GM21528 (cell line): Measurements from ENCODE around the gene MICU1.
A peak's percentile ranks its signal among the peaks of the same experiment; 100 is the strongest.

Source experiments
- ATAC-seq: cut with Tn5 transposase; IDR thresholded peaks from one replicate; pipeline ENCODE4 v1.9.1; 2021; ENCODE audit warnings: mild to moderate bottlenecking, moderate library complexity; ENCODE audit not compliant: unreplicated experiment, low FRiP score

The MICU1 gene

GRCh38 chr10:72320676-72321247 is 305.1 kb downstream of the MICU1 start:
- ATAC-seq: peak; percentile 60

GRCh38 chr10:72319416-72320254 is 306.2 kb downstream of the MICU1 start:
- ATAC-seq: peak; percentile 47

GRCh38 chr10:72318418-72319262 is 307.2 kb downstream of the MICU1 start:
- no peak for ATAC-seq
